ENCODE results near the gene SGMS1. TPM values are rescaled to one million over a fixed set of nuclear protein-coding genes. Genes with fewer than 3 reads are reported as not detected.

The SGMS1 gene
- total RNA-seq, 1 donor, result 61.2 TPM

DNA sequence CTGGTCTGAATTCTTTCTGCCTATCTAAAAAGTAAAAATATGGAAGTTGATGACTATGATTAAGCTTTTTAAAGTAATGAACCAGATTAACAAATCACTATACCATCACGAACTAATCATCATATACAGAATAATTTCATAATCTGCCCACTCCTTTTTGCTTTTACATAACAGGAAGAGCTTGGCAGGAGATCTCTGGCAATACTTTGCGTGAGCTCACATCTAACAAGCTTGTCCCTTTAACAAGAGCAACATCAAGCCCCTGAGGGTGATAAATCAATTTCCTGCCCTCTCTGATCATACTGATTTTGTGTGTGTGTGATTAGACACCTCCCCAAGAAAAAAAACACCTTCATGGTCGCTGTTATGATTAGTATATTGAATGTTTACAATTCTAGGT is 228.9 kb downstream of the SGMS1 start:
- no peak overlapping the region for H3K4me3 ChIP-seq (ENCODE audit: low read depth, low read length)
- peak; percentile 50 for DNase-seq (ENCODE audit: low read depth)
- TF ChIP-seq, protein P1, sequence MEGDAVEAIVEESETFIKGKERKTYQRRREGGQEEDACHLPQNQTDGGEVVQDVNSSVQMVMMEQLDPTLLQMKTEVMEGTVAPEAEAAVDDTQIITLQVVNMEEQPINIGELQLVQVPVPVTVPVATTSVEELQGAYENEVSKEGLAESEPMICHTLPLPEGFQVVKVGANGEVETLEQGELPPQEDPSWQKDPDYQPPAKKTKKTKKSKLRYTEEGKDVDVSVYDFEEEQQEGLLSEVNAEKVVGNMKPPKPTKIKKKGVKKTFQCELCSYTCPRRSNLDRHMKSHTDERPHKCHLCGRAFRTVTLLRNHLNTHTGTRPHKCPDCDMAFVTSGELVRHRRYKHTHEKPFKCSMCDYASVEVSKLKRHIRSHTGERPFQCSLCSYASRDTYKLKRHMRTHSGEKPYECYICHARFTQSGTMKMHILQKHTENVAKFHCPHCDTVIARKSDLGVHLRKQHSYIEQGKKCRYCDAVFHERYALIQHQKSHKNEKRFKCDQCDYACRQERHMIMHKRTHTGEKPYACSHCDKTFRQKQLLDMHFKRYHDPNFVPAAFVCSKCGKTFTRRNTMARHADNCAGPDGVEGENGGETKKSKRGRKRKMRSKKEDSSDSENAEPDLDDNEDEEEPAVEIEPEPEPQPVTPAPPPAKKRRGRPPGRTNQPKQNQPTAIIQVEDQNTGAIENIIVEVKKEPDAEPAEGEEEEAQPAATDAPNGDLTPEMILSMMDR (IDR thresholded peaks at IDR 0.05; ENCODE audit: insufficient read depth, low read length), result no peak

DNA sequence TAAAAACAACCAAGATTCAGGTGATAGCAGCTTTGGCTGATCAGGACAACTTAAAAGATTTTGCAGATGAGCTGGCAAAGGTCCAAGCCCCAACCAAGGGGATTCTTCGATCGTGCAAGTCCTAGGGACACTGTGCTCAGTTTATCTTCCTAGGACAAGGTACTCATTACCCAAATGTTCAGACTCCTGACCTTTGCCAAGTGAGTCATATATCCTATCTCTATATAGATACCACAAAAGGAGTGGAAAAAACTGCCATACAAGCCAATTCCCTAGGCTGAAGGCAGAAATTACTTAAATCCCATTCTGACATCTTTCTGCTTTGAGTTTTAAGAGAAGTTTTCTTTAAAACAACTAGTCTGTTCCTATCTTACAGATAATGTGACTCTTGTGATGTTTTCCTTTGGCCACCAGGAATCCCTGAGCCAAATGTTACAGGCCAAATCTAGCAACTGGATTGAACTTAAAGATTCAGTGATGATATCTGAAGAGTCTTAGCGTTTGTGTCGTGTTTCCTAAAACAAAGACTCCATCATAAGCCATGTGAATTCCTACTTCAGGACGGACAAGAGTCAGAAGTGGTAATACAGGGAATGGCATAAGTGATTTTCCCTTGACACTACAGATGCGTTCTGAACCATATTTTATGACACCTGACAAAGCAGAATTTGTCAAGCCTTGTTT is 229.8 kb downstream of the SGMS1 start:
- DNase-seq (ENCODE audit: low read depth), result peak; percentile 88

DNA sequence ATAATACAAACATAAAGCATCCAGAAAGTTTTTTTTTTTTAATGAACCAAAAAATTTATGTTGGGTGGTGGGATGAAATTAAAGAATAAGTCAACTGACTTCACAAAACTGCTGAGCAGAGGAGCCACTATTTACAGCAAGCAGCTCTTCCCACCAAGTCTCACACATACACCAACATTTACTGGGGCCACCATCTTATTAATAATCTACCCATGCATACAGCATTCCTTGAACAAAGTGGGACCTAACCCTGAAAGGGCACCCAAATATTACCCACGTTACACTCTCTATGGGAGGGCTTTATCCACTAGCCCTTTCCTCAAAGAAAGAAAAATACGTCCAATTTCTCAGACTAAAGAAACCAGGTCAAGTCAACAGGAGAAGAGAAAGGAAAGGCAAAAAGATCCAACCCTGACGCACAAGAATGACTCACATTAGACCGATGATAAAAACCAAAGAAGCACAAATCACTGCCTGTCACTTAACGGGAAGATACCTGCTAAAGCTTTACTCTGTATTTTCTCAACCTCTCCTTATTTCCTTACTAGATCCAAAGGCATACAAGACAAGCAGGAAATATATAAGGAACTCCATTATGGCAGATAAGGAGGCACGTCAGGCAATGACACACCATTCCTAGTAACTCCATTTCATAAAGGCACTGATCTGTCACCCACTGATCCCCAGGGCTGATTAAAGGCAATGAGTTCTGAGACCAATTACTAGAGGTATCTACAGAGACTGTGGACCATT is 230.6 kb downstream of the SGMS1 start:
- TF ChIP-seq, protein P1 (IDR thresholded peaks at IDR 0.05; ENCODE audit: insufficient read depth, low read length), result no peak
- peak; percentile 73 for DNase-seq (ENCODE audit: low read depth)
- no peak overlapping the region for H3K4me3 ChIP-seq (ENCODE audit: low read depth, low read length)

More for the DNA sequence above, 229.8 kb downstream of the SGMS1 start:
- H3K4me3 ChIP-seq (ENCODE audit: low read depth, low read length), result no peak overlapping the region
- TF ChIP-seq, protein P1 (IDR thresholded peaks at IDR 0.05; ENCODE audit: insufficient read depth, low read length), result no peak

DNA sequence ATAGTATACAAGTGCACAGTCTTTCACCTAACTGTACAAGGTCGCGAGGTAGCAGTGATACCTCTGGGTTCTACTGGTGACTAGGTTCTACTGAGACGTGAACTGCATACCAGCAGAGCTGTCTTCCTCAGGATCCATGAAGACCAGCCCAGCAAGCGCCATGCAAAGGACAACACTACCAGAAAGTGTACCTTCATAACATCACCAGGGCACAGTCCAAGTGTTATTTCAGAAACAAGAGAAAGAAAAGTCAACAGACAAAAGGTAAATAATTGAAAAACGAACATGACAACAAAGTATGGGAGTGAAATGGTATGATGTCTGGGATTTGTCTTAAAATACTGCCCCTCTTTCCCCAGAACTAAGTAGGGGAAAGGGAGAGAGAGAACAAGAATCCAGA is 231.3 kb downstream of the SGMS1 start:
- DNase-seq (ENCODE audit: low read depth), result no peak
- TF ChIP-seq, protein P1 (IDR thresholded peaks at IDR 0.05; ENCODE audit: insufficient read depth, low read length), result no peak
- H3K4me3 ChIP-seq (ENCODE audit: low read depth, low read length), result no peak overlapping the region

DNA sequence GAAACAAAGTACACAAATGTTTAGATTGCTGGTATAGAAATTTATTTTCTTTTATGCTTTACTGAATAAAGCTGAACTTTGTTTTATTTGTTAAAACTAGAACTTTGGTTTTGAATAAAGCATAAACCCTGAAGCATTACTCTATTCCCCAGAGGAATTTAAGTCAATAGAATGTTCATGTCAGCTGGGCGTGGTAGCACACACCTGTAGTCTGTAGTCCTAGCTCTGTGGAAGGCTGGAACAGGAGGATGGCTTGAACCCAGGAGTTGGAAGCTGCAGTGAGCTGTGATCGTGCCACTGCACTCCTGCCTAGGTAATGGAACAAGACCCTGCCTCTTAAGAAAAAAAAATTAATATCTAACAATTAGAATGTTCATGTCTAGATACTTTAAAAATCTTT is 233.5 kb downstream of the SGMS1 start:
- TF ChIP-seq, protein P1 (IDR thresholded peaks at IDR 0.05; ENCODE audit: insufficient read depth, low read length), result no peak
- no peak for DNase-seq (ENCODE audit: low read depth)

DNA sequence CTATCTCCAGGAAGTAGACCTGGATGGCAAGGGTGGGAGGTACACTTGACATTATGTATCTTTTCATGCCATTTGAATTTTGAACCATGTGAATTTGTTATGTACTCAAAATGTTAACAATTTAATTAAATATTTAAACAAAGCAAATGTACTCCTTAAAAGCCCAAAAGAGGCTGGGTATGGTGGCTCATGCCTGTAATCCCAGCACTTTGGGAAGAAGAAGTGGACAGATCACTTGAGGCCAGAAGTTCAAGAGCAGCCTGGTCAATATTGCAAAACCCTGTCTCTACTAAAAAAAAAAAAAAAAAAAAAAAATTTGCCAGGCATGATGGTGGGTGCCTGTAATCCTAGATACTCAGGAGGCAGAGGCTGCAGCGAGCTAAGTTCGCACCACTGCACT is 235.6 kb downstream of the SGMS1 start:
- TF ChIP-seq, protein P1 (IDR thresholded peaks at IDR 0.05; ENCODE audit: insufficient read depth, low read length), result no peak
- no peak for DNase-seq (ENCODE audit: low read depth)
- no peak overlapping the region for H3K4me3 ChIP-seq (ENCODE audit: low read depth, low read length)

More for the DNA sequence above, 233.5 kb downstream of the SGMS1 start:
- no peak overlapping the region for H3K4me3 ChIP-seq (ENCODE audit: low read depth, low read length)

All from fibroblast of the aortic adventitia (primary cell).